ENCODE data around the gene PROC.
A peak's percentile ranks its signal among the peaks of the same experiment; 100 is the strongest.

Gene PROC

DNA sequence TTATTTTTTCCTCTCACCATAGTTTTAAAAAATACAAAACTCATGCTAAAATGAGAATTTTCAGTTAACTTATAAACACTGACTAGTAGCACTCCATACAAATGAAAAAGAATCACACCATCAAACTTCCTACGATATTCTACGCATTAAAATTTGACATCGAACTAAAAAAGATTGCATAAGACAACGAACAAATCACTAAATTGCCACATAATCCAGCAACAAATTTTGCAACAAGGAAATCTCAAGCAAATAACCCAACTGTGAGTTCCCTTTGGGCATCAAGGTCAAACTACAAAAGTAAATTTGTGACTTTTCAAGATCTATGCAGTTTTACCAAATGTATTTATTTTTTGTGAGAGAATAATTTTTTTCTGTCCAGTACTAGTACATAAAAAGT, 32.0 kb upstream of the PROC start:
- no peak overlapping the region for H3K27ac ChIP-seq (ENCODE audit: low read length)
- H3K9ac ChIP-seq (ENCODE audit: low read length): no peak overlapping the region
- peak overlapping the region; percentile 92 for H3K4me3 ChIP-seq (ENCODE audit: low read length)
- peaks cover 11% of the 10 kb centered on the region for H3K4me1 ChIP-seq (ENCODE audit: control insufficient read depth, low read depth, low read length)
- no peaks in the 10 kb centered on the region for H3K9me3 ChIP-seq (ENCODE audit: control insufficient read depth, low read depth, low read length)
- peaks cover 16% of the 10 kb centered on the region for H3K27me3 ChIP-seq (ENCODE audit: control insufficient read depth, insufficient read depth, low read length)
- H3K36me3 ChIP-seq (ENCODE audit: control insufficient read depth, low read depth, low read length): no peaks in the 10 kb centered on the region

- H3K4me1 ChIP-seq (ENCODE audit: control insufficient read depth, low read depth, low read length): peaks cover 11% of the 10 kb centered on the region
- H3K36me3 ChIP-seq (ENCODE audit: control insufficient read depth, low read depth, low read length): no peaks in the 10 kb centered on the region
- peak overlapping the region; percentile 62 for H3K9ac ChIP-seq (ENCODE audit: low read length)
- peak overlapping the region; percentile 49 for H3K27ac ChIP-seq (ENCODE audit: low read length)
- peaks cover 16% of the 10 kb centered on the region for H3K27me3 ChIP-seq (ENCODE audit: control insufficient read depth, insufficient read depth, low read length)
- no peaks in the 10 kb centered on the region for H3K9me3 ChIP-seq (ENCODE audit: control insufficient read depth, low read depth, low read length)
- peak overlapping the region; percentile 92 for H3K4me3 ChIP-seq (ENCODE audit: low read length)
These were observed 31.2 kb upstream of the PROC start for GRCh38 chr2:127386764-127387654.

GRCh38 chr2:127387655-127388422, 30.4 kb upstream of the PROC start, which contains the start of gene MAP3K2:
Gene MAP3K2, minus strand, starts transcription at chr2:127387975. Its CDS starts 44,846 bp downstream, at chr2:127343129.
- Histone ChIP-seq H3K27ac (ENCODE audit: low read length) (peak within 1 kb of the TSS; percentile 49), H3K4me3 (ENCODE audit: low read length) (peak within 1 kb of the TSS; percentile 92), H3K9ac (ENCODE audit: low read length) (peak within 1 kb of the TSS; percentile 62), H3K36me3 (ENCODE audit: control insufficient read depth, low read depth, low read length) (no peaks in the 10 kb centered on the region), H3K4me1 (ENCODE audit: control insufficient read depth, low read depth, low read length) (peaks cover 11% of the 10 kb centered on the region), H3K9me3 (ENCODE audit: control insufficient read depth, low read depth, low read length) (no peaks in the 10 kb centered on the region), H3K27me3 (ENCODE audit: control insufficient read depth, insufficient read depth, low read length) (peaks cover 16% of the 10 kb centered on the region)

- Histone ChIP-seq H3K27ac (ENCODE audit: low read length) (no peak overlapping the region), H3K4me1 (ENCODE audit: control insufficient read depth, low read depth, low read length) (peaks cover 11% of the 10 kb centered on the region), H3K4me3 (ENCODE audit: low read length) (peak overlapping the region; percentile 55)
These were observed 29.6 kb upstream of the PROC start for GRCh38 chr2:127388423-127389164.

DNA sequence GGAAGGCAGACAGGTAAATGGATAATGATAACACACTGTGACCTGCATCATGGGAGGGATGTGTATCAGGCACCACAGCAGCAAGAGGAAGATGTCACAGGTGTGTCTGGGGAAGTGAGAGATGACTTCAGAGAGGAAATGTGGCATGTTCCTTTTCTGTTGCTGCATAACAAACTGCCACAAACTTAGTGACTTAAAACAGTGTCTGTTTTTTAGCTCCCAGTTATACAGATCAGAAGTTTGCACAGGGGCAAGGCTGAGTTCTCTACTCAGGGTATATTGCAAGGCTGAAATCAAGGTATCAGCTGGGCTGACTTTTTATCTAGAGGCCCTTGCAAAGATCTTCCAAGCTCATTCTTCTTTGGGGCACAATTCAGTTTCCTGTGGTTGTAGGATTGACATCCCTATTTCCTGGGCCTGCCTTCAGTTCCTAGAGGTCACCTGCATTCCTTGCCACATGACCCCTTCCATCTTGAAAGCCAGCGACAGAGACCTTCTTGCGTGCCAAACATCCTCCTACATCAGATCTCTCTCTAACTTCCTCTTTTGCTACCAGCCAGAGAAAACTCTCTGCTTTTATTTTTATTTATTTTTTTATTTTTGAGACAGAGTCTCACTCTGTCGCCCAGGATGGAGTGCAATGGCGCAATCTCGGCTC, 28.3 kb upstream of the PROC start:
- H3K9ac ChIP-seq (ENCODE audit: low read length): no peak overlapping the region
- H3K27me3 ChIP-seq (ENCODE audit: control insufficient read depth, insufficient read depth, low read length): peaks cover 16% of the 10 kb centered on the region
- H3K27ac ChIP-seq (ENCODE audit: low read length): no peak overlapping the region
- H3K36me3 ChIP-seq (ENCODE audit: control insufficient read depth, low read depth, low read length): no peaks in the 10 kb centered on the region
- H3K4me1 ChIP-seq (ENCODE audit: control insufficient read depth, low read depth, low read length): peaks cover 11% of the 10 kb centered on the region
- H3K9me3 ChIP-seq (ENCODE audit: control insufficient read depth, low read depth, low read length): no peaks in the 10 kb centered on the region
- no peak overlapping the region for H3K4me3 ChIP-seq (ENCODE audit: low read length)

More at GRCh38 chr2:127388423-127389164, 29.6 kb upstream of the PROC start:
- H3K27me3 ChIP-seq (ENCODE audit: control insufficient read depth, insufficient read depth, low read length): peaks cover 16% of the 10 kb centered on the region
- no peaks in the 10 kb centered on the region for H3K36me3 ChIP-seq (ENCODE audit: control insufficient read depth, low read depth, low read length)
- H3K9ac ChIP-seq (ENCODE audit: low read length): peak overlapping the region; percentile 40
- H3K9me3 ChIP-seq (ENCODE audit: control insufficient read depth, low read depth, low read length): no peaks in the 10 kb centered on the region

GRCh38 chr2:127392133-127392827, 25.9 kb upstream of the PROC start:
- no peaks in the 10 kb centered on the region for H3K9me3 ChIP-seq (ENCODE audit: control insufficient read depth, low read depth, low read length)
- H3K4me1 ChIP-seq (ENCODE audit: control insufficient read depth, low read depth, low read length): peaks cover 8% of the 10 kb centered on the region
- no peak overlapping the region for H3K27ac ChIP-seq (ENCODE audit: low read length)
- no peak overlapping the region for H3K4me3 ChIP-seq (ENCODE audit: low read length)
- H3K36me3 ChIP-seq (ENCODE audit: control insufficient read depth, low read depth, low read length): no peaks in the 10 kb centered on the region
- no peak overlapping the region for H3K9ac ChIP-seq (ENCODE audit: low read length)
- peaks cover 16% of the 10 kb centered on the region for H3K27me3 ChIP-seq (ENCODE audit: control insufficient read depth, insufficient read depth, low read length)

- Histone ChIP-seq H3K27ac (ENCODE audit: low read length) (no peak overlapping the region), H3K36me3 (ENCODE audit: control insufficient read depth, low read depth, low read length) (no peaks in the 10 kb centered on the region), H3K9ac (ENCODE audit: low read length) (no peak overlapping the region), H3K4me1 (ENCODE audit: control insufficient read depth, low read depth, low read length) (peaks cover 8% of the 10 kb centered on the region), H3K9me3 (ENCODE audit: control insufficient read depth, low read depth, low read length) (no peaks in the 10 kb centered on the region), H3K4me3 (ENCODE audit: low read length) (no peak overlapping the region), H3K27me3 (ENCODE audit: control insufficient read depth, insufficient read depth, low read length) (peaks cover 16% of the 10 kb centered on the region)
These were observed 25.2 kb upstream of the PROC start for GRCh38 chr2:127392828-127393578.

DNA sequence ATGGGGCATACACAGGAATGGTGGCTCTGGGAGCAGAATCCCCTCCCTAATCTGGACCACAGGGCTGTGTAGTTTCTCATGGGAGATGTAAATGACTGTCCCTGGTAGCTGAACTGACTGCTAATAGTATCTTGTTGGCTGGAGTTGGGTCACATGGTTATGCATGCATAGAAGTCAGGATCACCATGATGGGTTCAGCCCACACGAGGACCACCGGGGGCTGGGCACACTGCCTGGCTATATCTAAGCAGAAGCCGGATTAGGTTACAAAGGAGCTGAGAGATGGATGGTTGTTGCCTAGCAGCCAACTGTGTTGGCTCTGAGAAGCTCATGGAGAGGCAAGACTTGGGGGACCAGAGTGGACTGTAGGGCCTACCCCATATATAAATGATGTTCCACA, 23.7 kb upstream of the PROC start:
- no peaks in the 10 kb centered on the region for H3K4me1 ChIP-seq (ENCODE audit: control insufficient read depth, low read depth, low read length)
- no peak overlapping the region for H3K9ac ChIP-seq (ENCODE audit: low read length)
- H3K4me3 ChIP-seq (ENCODE audit: low read length): no peak overlapping the region
- H3K27ac ChIP-seq (ENCODE audit: low read length): no peak overlapping the region
- no peaks in the 10 kb centered on the region for H3K9me3 ChIP-seq (ENCODE audit: control insufficient read depth, low read depth, low read length)
- H3K27me3 ChIP-seq (ENCODE audit: control insufficient read depth, insufficient read depth, low read length): peaks cover 3% of the 10 kb centered on the region
- no peaks in the 10 kb centered on the region for H3K36me3 ChIP-seq (ENCODE audit: control insufficient read depth, low read depth, low read length)

DNA sequence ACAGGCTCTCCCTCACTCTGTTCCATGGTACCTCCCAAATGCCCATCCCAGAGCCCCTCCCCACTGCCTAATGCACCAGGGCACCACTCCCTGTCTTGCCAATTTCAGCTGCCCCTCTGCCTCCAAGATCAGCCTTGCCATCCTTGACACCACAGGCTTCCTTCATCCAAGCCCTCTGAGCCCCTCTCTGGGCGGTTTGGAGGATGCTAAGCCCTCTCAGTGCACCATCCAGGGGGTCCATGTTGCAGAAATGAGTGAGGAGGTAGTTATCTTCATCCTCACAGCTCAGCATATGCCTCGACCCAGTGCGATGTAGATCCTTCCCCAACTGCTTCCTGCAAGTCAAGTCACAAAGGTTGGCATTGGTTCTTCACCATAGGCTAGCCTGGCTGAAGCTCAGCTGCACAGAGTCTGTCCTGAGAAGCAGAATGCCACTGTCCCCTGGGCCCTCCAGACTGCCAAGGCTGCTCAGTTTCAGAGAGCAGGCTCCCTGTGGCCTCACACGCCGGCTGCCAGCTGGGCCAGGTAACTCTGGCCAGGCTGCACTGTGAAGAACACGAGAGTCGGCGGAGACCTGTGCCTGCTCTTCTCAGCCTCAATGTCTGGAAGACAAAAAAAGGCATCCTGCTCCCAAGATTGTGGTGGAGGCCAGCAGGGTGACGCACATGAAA, 20.5 kb upstream of the PROC start:
- H3K27me3 ChIP-seq (ENCODE audit: control insufficient read depth, insufficient read depth, low read length): no peaks in the 10 kb centered on the region
- H3K27ac ChIP-seq (ENCODE audit: low read length): no peak overlapping the region

DNA sequence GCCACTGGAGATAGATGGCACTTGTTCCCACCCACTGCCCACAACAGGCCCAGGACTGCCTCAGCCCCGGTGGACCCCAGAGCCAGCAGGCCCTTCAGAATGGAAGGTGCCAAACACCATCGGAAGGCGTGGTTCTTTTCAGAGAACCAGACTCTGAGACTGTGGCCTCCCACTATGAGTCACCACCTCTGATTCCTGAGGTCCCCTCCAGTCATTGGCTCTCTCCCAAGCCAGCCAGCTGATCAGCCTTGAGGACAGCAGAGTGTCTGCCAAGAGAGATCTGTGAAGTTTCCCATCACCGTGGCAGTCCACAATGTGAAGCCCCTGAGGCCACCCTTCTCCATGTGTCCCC, 20.0 kb upstream of the PROC start:
- H3K9me3 ChIP-seq (ENCODE audit: control insufficient read depth, low read depth, low read length): no peaks in the 10 kb centered on the region
- H3K27me3 ChIP-seq (ENCODE audit: control insufficient read depth, insufficient read depth, low read length): no peaks in the 10 kb centered on the region
- no peaks in the 10 kb centered on the region for H3K36me3 ChIP-seq (ENCODE audit: control insufficient read depth, low read depth, low read length)
- H3K4me3 ChIP-seq (ENCODE audit: low read length): no peak overlapping the region
- no peaks in the 10 kb centered on the region for H3K4me1 ChIP-seq (ENCODE audit: control insufficient read depth, low read depth, low read length)
- no peak overlapping the region for H3K9ac ChIP-seq (ENCODE audit: low read length)
- H3K27ac ChIP-seq (ENCODE audit: low read length): no peak overlapping the region

More for the DNA sequence above, 20.5 kb upstream of the PROC start:
- Histone ChIP-seq H3K4me1 (ENCODE audit: control insufficient read depth, low read depth, low read length) (no peaks in the 10 kb centered on the region), H3K36me3 (ENCODE audit: control insufficient read depth, low read depth, low read length) (no peaks in the 10 kb centered on the region), H3K4me3 (ENCODE audit: low read length) (no peak overlapping the region), H3K9me3 (ENCODE audit: control insufficient read depth, low read depth, low read length) (no peaks in the 10 kb centered on the region), H3K9ac (ENCODE audit: low read length) (no peak overlapping the region)

Data from iPS-18a (cell line).